ENCODE results near the gene TMEM266. TPM values are rescaled to one million over a fixed set of nuclear protein-coding genes. Genes with fewer than 3 reads are reported as not detected.

TMEM266 gene
- total and polyA plus RNA-seq, 2 experiments from 2014 or later: 0.42 to 5.0 TPM

DNA sequence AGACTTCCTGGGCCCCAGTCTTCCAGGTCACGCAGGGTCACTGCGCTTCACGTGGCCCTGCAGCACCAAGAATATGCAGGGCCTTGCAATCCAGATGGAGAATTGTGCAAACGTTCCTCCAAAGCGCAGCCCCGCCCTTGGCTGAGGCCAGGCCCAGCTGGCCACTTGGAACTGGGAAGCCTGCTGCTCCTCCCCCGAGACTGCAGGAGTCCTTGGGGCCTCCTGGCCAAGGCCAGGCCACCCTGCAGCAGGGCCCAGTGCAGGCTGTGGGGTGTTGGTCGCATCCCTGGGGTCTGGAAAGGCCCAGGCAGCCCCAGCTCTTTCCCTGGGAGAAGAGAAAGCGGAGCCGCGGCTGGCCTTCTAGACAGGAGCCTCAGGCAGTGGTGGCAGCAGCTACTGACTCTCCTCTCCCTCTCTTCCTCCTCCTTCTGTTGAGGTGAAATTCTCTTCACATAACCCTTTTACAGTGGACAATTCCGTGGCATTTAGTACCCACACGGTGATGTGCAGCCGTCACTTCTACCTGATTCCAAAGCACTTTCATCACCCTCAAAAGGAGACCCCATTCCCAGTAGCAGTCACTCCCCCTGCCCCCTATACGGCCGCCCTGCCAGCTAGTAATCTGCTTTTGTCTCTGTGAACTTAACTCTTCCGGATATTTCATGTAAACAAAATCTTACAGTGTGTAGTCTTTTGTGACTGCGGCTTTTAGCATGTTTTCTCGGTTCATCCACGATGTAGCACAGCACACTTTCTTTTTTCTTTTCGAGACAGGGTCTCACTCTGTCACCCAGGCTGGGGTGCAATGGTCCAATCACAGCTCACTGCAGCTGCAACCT lies 103.9 kb downstream of the TMEM266 start (continued):
- TF ChIP-seq EZH2 (IDR thresholded peaks at IDR 0.05; ENCODE audit: low read depth, unreplicated experiment) (no peak), ZNF331 (CRISPR knock-in tag; IDR thresholded peaks at IDR 0.05; ENCODE audit: low read depth) (no peak)
- TF ChIP-seq, protein P1, sequence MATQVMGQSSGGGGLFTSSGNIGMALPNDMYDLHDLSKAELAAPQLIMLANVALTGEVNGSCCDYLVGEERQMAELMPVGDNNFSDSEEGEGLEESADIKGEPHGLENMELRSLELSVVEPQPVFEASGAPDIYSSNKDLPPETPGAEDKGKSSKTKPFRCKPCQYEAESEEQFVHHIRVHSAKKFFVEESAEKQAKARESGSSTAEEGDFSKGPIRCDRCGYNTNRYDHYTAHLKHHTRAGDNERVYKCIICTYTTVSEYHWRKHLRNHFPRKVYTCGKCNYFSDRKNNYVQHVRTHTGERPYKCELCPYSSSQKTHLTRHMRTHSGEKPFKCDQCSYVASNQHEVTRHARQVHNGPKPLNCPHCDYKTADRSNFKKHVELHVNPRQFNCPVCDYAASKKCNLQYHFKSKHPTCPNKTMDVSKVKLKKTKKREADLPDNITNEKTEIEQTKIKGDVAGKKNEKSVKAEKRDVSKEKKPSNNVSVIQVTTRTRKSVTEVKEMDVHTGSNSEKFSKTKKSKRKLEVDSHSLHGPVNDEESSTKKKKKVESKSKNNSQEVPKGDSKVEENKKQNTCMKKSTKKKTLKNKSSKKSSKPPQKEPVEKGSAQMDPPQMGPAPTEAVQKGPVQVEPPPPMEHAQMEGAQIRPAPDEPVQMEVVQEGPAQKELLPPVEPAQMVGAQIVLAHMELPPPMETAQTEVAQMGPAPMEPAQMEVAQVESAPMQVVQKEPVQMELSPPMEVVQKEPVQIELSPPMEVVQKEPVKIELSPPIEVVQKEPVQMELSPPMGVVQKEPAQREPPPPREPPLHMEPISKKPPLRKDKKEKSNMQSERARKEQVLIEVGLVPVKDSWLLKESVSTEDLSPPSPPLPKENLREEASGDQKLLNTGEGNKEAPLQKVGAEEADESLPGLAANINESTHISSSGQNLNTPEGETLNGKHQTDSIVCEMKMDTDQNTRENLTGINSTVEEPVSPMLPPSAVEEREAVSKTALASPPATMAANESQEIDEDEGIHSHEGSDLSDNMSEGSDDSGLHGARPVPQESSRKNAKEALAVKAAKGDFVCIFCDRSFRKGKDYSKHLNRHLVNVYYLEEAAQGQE (IDR thresholded peaks at IDR 0.05; ENCODE audit: unreplicated experiment): no peak
- TF ChIP-seq, protein P2, sequence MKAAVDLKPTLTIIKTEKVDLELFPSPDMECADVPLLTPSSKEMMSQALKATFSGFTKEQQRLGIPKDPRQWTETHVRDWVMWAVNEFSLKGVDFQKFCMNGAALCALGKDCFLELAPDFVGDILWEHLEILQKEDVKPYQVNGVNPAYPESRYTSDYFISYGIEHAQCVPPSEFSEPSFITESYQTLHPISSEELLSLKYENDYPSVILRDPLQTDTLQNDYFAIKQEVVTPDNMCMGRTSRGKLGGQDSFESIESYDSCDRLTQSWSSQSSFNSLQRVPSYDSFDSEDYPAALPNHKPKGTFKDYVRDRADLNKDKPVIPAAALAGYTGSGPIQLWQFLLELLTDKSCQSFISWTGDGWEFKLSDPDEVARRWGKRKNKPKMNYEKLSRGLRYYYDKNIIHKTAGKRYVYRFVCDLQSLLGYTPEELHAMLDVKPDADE (IDR thresholded peaks at IDR 0.05): no peak

DNA sequence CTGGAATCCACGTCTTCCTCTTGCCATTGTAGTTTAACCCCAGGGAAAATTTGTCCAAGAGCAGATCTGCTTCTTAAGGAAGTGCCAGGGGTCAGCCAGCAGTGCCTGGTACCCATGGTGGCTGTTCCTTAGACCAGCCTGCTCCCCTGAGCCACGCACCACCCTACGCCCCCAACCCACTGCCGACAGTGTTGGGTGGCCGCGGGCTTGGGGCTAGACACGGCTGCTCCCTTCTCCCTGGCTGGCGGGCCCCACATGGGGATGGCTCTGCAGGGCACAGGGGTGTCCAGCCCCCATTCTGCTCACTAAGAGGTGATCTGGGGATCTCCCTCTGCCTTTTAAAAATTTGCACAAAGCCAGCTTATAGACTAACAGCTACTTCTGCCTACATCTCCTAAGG lies 104.8 kb downstream of the TMEM266 start:
- no peaks in the 10 kb centered on the region for H3F3A ChIP-seq (replicated peaks; ENCODE audit: low read depth)
- H3K36me3 ChIP-seq (ENCODE audit: insufficient read depth): no peaks in the 10 kb centered on the region
- no peak overlapping the region for H3K27ac ChIP-seq (ENCODE audit: low read depth)
- peaks cover 10% of the 10 kb centered on the region for H3K27me3 Mint-ChIP-seq (ENCODE audit: insufficient read depth, low read depth, poor library complexity)
- no peaks in the 10 kb centered on the region for H3K79me2 ChIP-seq (replicated peaks; ENCODE audit: insufficient read depth)
- H3K9me3 Mint-ChIP-seq: no peaks in the 10 kb centered on the region; the same call in 2 of the 3 replicates
- no peak overlapping the region for H3K4me3 ChIP-seq
- peaks cover 16% of the 10 kb centered on the region for H3K4me1 Mint-ChIP-seq
- no peak overlapping the region for H3K27ac Mint-ChIP-seq
- H3K27me3 ChIP-seq (ENCODE audit: insufficient read depth): no peaks in the 10 kb centered on the region
- H4K20me1 ChIP-seq (replicated peaks; ENCODE audit: insufficient read depth): no peaks in the 10 kb centered on the region
- H3K9me2 ChIP-seq (ENCODE audit: insufficient read depth): no peaks in the 10 kb centered on the region
- no peak overlapping the region for H3K4me3 Mint-ChIP-seq
- H3K4me1 ChIP-seq (ENCODE audit: insufficient read depth): 0 out of 2 replicates have a peak, but pooled peaks cover 2% of the 10 kb centered on the region
- no peaks in the 10 kb centered on the region for H3K36me3 Mint-ChIP-seq (ENCODE audit: low read depth)
- H3K4me2 ChIP-seq: no peak overlapping the region
- no peak overlapping the region for H2AFZ ChIP-seq
- no peak for ATAC-seq
- no peak for DNase-seq (ENCODE audit: low spot score)
- no peak for TF ChIP-seq ZNF331 (CRISPR knock-in tag; IDR thresholded peaks at IDR 0.05; ENCODE audit: low read depth)
- TF ChIP-seq NANOG (IDR thresholded peaks at IDR 0.05; ENCODE audit: borderline replicate concordance): no peak
- TF ChIP-seq, protein P2 (IDR thresholded peaks at IDR 0.05): no peak
- TF ChIP-seq, protein P3, sequence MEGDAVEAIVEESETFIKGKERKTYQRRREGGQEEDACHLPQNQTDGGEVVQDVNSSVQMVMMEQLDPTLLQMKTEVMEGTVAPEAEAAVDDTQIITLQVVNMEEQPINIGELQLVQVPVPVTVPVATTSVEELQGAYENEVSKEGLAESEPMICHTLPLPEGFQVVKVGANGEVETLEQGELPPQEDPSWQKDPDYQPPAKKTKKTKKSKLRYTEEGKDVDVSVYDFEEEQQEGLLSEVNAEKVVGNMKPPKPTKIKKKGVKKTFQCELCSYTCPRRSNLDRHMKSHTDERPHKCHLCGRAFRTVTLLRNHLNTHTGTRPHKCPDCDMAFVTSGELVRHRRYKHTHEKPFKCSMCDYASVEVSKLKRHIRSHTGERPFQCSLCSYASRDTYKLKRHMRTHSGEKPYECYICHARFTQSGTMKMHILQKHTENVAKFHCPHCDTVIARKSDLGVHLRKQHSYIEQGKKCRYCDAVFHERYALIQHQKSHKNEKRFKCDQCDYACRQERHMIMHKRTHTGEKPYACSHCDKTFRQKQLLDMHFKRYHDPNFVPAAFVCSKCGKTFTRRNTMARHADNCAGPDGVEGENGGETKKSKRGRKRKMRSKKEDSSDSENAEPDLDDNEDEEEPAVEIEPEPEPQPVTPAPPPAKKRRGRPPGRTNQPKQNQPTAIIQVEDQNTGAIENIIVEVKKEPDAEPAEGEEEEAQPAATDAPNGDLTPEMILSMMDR (conservative IDR thresholded peaks at IDR 0.05; ENCODE audit: low read depth in 2 of 2): no peak
- no peak for TF ChIP-seq STAT1 (IDR thresholded peaks at IDR 0.05; ENCODE audit: unreplicated experiment)
- TF ChIP-seq ZNF114 (CRISPR knock-in tag; IDR thresholded peaks at IDR 0.05): no peak
- TF ChIP-seq, protein P4, sequence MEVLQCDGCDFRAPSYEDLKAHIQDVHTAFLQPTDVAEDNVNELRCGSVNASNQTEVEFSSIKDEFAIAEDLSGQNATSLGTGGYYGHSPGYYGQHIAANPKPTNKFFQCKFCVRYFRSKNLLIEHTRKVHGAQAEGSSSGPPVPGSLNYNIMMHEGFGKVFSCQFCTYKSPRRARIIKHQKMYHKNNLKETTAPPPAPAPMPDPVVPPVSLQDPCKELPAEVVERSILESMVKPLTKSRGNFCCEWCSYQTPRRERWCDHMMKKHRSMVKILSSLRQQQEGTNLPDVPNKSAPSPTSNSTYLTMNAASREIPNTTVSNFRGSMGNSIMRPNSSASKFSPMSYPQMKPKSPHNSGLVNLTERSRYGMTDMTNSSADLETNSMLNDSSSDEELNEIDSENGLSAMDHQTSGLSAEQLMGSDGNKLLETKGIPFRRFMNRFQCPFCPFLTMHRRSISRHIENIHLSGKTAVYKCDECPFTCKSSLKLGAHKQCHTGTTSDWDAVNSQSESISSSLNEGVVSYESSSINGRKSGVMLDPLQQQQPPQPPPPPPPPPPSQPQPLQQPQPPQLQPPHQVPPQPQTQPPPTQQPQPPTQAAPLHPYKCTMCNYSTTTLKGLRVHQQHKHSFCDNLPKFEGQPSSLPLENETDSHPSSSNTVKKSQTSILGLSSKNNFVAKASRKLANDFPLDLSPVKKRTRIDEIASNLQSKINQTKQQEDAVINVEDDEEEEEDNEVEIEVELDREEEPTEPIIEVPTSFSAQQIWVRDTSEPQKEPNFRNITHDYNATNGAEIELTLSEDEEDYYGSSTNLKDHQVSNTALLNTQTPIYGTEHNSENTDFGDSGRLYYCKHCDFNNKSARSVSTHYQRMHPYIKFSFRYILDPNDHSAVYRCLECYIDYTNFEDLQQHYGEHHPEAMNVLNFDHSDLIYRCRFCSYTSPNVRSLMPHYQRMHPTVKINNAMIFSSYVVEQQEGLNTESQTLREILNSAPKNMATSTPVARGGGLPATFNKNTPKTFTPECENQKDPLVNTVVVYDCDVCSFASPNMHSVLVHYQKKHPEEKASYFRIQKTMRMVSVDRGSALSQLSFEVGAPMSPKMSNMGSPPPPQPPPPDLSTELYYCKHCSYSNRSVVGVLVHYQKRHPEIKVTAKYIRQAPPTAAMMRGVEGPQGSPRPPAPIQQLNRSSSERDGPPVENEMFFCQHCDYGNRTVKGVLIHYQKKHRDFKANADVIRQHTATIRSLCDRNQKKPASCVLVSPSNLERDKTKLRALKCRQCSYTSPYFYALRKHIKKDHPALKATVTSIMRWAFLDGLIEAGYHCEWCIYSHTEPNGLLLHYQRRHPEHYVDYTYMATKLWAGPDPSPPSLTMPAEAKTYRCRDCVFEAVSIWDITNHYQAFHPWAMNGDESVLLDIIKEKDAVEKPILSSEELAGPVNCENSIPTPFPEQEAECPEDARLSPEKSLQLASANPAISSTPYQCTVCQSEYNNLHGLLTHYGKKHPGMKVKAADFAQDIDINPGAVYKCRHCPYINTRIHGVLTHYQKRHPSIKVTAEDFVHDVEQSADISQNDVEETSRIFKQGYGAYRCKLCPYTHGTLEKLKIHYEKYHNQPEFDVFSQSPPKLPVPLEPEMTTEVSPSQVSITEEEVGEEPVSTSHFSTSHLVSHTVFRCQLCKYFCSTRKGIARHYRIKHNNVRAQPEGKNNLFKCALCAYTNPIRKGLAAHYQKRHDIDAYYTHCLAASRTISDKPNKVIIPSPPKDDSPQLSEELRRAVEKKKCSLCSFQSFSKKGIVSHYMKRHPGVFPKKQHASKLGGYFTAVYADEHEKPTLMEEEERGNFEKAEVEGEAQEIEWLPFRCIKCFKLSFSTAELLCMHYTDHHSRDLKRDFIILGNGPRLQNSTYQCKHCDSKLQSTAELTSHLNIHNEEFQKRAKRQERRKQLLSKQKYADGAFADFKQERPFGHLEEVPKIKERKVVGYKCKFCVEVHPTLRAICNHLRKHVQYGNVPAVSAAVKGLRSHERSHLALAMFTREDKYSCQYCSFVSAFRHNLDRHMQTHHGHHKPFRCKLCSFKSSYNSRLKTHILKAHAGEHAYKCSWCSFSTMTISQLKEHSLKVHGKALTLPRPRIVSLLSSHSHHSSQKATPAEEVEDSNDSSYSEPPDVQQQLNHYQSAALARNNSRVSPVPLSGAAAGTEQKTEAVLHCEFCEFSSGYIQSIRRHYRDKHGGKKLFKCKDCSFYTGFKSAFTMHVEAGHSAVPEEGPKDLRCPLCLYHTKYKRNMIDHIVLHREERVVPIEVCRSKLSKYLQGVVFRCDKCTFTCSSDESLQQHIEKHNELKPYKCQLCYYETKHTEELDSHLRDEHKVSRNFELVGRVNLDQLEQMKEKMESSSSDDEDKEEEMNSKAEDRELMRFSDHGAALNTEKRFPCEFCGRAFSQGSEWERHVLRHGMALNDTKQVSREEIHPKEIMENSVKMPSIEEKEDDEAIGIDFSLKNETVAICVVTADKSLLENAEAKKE (CRISPR knock-in tag; IDR thresholded peaks at IDR 0.05): no peak

All from GM23338 (cell line).